GM12875 (cell line): Measurements from ENCODE around the gene CLDN25.

Source experiments
- H3K4me3 ChIP-seq: one replicate; pipeline ENCODE4 v1.5.1; 2011; ENCODE audit warnings: low read depth, low read length, control low read depth
- CTCF ChIP-seq: IDR thresholded peaks from 2 replicates; pipeline ENCODE4 v1.5.1; 2011; ENCODE audit warnings: low read depth, mild to moderate bottlenecking, control low read depth, inconsistent platforms, low read length, moderate library complexity, borderline replicate concordance; ENCODE audit not compliant: insufficient read depth

Gene CLDN25

GRCh38 chr11:113808931-113809330 lies 29.3 kb downstream of the CLDN25 start:
- H3K4me3 ChIP-seq, result no peak overlapping the region
- TF ChIP-seq CTCF, result no peak

- no peak overlapping the region for H3K4me3 ChIP-seq
- TF ChIP-seq CTCF, result no peak
Measured at GRCh38 chr11:113814181-113814580, 34.6 kb downstream of the CLDN25 start.

GRCh38 chr11:113817162-113817561 lies 37.6 kb downstream of the CLDN25 start:
- no peak for TF ChIP-seq CTCF
- no peak overlapping the region for H3K4me3 ChIP-seq

GRCh38 chr11:113817626-113818025 lies 38.0 kb downstream of the CLDN25 start:
- TF ChIP-seq CTCF, result no peak
- H3K4me3 ChIP-seq, result no peak overlapping the region

GRCh38 chr11:113818426-113818825 lies 38.8 kb downstream of the CLDN25 start:
- no peak overlapping the region for H3K4me3 ChIP-seq
- TF ChIP-seq CTCF, result no peak

GRCh38 chr11:113827477-113827876 lies 47.9 kb downstream of the CLDN25 start:
- H3K4me3 ChIP-seq, result no peak overlapping the region
- no peak for TF ChIP-seq CTCF

GRCh38 chr11:113828191-113828590 lies 48.6 kb downstream of the CLDN25 start:
- no peak overlapping the region for H3K4me3 ChIP-seq
- no peak for TF ChIP-seq CTCF
